Cardiac muscle cell (in vitro differentiated cells and primary cell): Measurements from ENCODE around the gene NAA20. TPM values are rescaled to one million over a fixed set of nuclear protein-coding genes. Genes with fewer than 3 reads are reported as not detected.

Source experiments
- DNase-seq, 2 donors: peaks; one replicate each; pipeline versions ENCODE4 v3.0.0 to v3.0.0-alpha.2; 2010 to 2017; ENCODE audit warnings: low read depth in 1 of 2, low spot score in 1 of 2
- H3K27ac ChIP-seq: fragments of 200-600 bp; sonication (generic); 2 replicates; pipeline ENCODE4 v1.5.1; 2016
- H3K27me3 ChIP-seq: fragments of 200-600 bp; sonication (generic); 2 replicates; pipeline ENCODE4 v1.6.0; 2016; ENCODE audit warnings: control low read depth
- H3K36me3 ChIP-seq: fragments of 200-600 bp; sonication (generic); 2 replicates; pipeline ENCODE4 v1.5.1; 2016; ENCODE audit warnings: control low read depth
- H3K4me1 ChIP-seq: fragments of 200-600 bp; sonication (generic); 2 replicates; pipeline ENCODE4 v1.8.1; 2017; ENCODE audit warnings: low read depth, mild to moderate bottlenecking, mixed run types
- H3K4me3 ChIP-seq: fragments of 200-600 bp; sonication (generic); 2 replicates; pipeline ENCODE4 v1.5.1; 2016; ENCODE audit warnings: mild to moderate bottlenecking
- H3K9me3 ChIP-seq: fragments of 200-600 bp; sonication (generic); 2 replicates; pipeline ENCODE4 v1.5.1; 2017; ENCODE audit warnings: low read depth, mild to moderate bottlenecking, control low read depth
- CTCF ChIP-seq: IDR thresholded peaks from 2 replicates; pipeline ENCODE4 v1.5.1; 2012; ENCODE audit warnings: low read depth, mild to moderate bottlenecking, low read length
- polyA plus RNA-seq: library from polyadenylated mRNA; unstranded; fragments of >200 nt; fragmentation: Nextera tagmentation; extraction: Ambion mirVana; gene quantifications from 2 replicates; pipeline ENCODE4 v1.2.1, GENCODE V29; 2016
- total RNA-seq: library from RNA; depleted of rRNA; stranded (reverse); fragments of >200 nt; gene quantifications from 2 replicates; pipeline ENCODE4 v1.2.3, GENCODE V29; 2016

The NAA20 gene
- total and polyA plus RNA-seq, 2 experiments from 2014 or later, result 40.6 to 142 TPM

DNA sequence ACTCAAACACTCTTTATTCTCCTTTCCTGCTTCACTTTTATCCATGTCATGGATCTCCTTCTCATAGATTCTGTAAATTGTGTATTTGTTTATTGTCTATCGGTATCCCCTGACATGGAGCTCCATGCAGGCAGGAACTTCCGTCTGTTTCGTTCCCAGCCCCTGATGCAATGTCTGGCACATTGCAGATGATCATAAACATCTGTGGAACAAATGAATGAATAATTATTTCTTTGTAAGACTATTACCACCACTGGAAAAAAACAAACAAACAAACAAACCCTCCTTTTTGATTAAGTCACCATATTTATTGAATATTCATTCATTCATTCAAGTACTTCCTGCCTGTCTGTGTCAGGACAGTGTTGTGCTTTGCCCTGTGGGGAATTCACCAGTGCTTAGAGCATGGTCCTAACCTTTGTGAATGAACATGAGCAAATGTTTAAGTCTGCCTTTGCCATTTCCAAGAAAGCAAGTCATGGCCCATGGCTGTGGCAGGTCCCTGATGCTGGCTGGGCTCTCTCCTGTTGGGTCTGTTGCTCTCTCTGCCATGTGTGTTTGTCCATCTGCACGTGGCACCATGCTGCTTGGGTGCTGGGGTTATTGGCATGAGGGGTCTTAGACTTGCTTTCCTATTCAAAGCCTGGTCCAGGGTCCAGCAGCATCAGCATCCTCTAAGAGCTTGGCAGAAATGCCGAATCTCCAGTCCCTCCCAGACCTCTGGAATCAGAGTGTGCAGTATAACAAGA lies 47.5 kb upstream of the NAA20 start:
- peak overlapping the region; percentile 26 for H3K27ac ChIP-seq
- peak in 1 of 2 donors; percentile 27 for DNase-seq
- no peaks in the 10 kb centered on the region for H3K9me3 ChIP-seq
- no peak overlapping the region for H3K4me3 ChIP-seq
- peaks cover 36% of the 10 kb centered on the region for H3K4me1 ChIP-seq
- no peaks in the 10 kb centered on the region for H3K27me3 ChIP-seq
- H3K36me3 ChIP-seq, result no peaks in the 10 kb centered on the region
- no peak for TF ChIP-seq CTCF

GRCh38 chr20:19970256-19970765 lies 46.9 kb upstream of the NAA20 start:
- no peaks in the 10 kb centered on the region for H3K36me3 ChIP-seq
- H3K9me3 ChIP-seq, result no peaks in the 10 kb centered on the region
- no peak for TF ChIP-seq CTCF
- DNase-seq, result no peak
- H3K4me3 ChIP-seq, result no peak overlapping the region
- peak overlapping the region; percentile 11 for H3K27ac ChIP-seq
- peaks cover 43% of the 10 kb centered on the region for H3K4me1 ChIP-seq
- no peaks in the 10 kb centered on the region for H3K27me3 ChIP-seq

GRCh38 chr20:19971116-19971515 lies 46.0 kb upstream of the NAA20 start:
- Histone ChIP-seq H3K4me3 (no peak overlapping the region), H3K36me3 (no peaks in the 10 kb centered on the region), H3K27me3 (no peaks in the 10 kb centered on the region), H3K9me3 (no peaks in the 10 kb centered on the region), H3K4me1 (peaks cover 51% of the 10 kb centered on the region), H3K27ac (peak overlapping the region; percentile 11)
- TF ChIP-seq CTCF, result no peak
- DNase-seq, result no peak

GRCh38 chr20:19973961-19974629 lies 43.1 kb upstream of the NAA20 start:
- H3K36me3 ChIP-seq, result no peaks in the 10 kb centered on the region
- peak in 1 of 2 donors; percentile 89 for DNase-seq
- H3K4me3 ChIP-seq, result no peak overlapping the region
- H3K27ac ChIP-seq, result peak overlapping the region; percentile 97
- H3K9me3 ChIP-seq, result no peaks in the 10 kb centered on the region
- no peak for TF ChIP-seq CTCF
- H3K4me1 ChIP-seq, result peaks cover 57% of the 10 kb centered on the region
- H3K27me3 ChIP-seq, result no peaks in the 10 kb centered on the region

- no peaks in the 10 kb centered on the region for H3K36me3 ChIP-seq
- no peaks in the 10 kb centered on the region for H3K9me3 ChIP-seq
- no peaks in the 10 kb centered on the region for H3K27me3 ChIP-seq
- H3K4me1 ChIP-seq, result peaks cover 57% of the 10 kb centered on the region
- H3K4me3 ChIP-seq, result no peak overlapping the region
- peak overlapping the region; percentile 97 for H3K27ac ChIP-seq
- no peak for TF ChIP-seq CTCF
- DNase-seq, result peak; percentile 74 to 94
Measured at GRCh38 chr20:19974630-19975435, 42.3 kb upstream of the NAA20 start.
